Omental fat pad (tissue), 4 donors: ENCODE results near the gene SRM. TPM values are rescaled to one million over a fixed set of nuclear protein-coding genes. Genes with fewer than 3 reads are reported as not detected.
A peak's percentile ranks its signal among the peaks of the same experiment; 100 is the strongest.

ENCODE experiments used
- ATAC-seq: fragments of 150-250 bp; one replicate; pipeline ENCODE4 v1.9.1; 2016; ENCODE audit warnings: mild to moderate bottlenecking, moderate library complexity; ENCODE audit not compliant: low FRiP score
- DNase-seq: peaks from one replicate; pipeline ENCODE4 v3.0.0-alpha.2; 2019; ENCODE audit warnings: low spot score
- total RNA-seq, 4 donors: library from RNA; depleted of rRNA; stranded (reverse); fragments of >200 nt; gene quantifications; one replicate each; pipeline ENCODE4 v1.1.0, GENCODE V29; 2016
- TF ChIP-seq, protein P1 (sequence below), 3 donors: fragments of 450-650 bp; IDR thresholded peaks; one replicate each; pipeline ENCODE4 v1.5.1; 2016 to 2017; ENCODE audit warnings: antibody characterized with exemption in 3 of 3, mild to moderate bottlenecking in 3 of 3, moderate library complexity in 2 of 3

The SRM gene
- total RNA-seq, 4 donors from 2014 or later, result 37.5 to 143 (median 53.8) TPM

DNA sequence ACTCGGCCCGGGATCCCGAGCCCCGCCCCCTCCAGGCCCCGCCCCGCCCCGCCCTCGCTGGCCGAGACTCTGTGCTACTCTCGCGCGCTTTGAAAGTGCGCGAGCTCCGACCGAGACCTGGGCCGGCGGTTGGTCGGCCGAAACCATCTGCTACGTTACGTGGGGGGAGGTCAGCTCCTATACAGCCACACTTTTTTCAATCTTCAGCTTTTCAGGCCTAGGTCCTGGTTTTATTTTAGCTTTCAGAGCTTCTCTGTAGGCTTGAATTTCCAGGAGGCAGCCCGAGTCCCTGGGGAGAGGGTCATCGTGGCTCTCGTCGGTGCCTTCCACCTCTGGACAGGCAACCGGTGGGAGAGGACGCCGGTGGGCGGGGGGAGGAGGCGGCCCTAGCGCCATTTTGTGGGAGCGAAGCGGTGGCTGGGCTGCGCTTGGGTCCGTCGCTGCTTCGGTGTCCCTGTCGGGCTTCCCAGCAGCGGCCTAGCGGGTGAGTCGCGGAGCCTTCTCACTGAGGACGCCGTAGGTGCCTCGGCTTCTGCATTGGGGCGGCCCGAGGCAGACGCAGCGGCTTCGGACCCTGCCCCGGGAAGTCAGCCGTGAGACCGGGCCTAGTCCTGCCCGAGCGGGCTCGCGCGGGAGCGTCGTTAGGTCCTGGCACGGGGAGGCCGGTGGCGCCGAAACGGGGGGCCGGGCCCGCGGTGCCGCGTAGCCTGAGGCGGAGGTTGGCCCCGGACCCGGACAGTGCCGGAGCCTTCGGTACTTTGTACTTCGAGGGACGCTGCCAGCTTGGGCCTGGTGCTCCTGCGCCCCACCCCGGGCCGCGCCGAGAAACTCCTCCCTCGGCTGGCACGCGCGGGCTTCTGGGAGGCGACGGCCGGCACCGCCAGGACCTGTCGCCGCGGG, 47.3 kb downstream of the SRM start, which contains the start of gene TARDBP:
TSS of gene TARDBP (plus strand) at position 395 of the 900 bp plus-strand sequence. CDS start 1,074 bp downstream, outside the sequence.
- DNase-seq (peak; percentile 49), ATAC-seq (peak; percentile 97)
- TF ChIP-seq, protein P1, sequence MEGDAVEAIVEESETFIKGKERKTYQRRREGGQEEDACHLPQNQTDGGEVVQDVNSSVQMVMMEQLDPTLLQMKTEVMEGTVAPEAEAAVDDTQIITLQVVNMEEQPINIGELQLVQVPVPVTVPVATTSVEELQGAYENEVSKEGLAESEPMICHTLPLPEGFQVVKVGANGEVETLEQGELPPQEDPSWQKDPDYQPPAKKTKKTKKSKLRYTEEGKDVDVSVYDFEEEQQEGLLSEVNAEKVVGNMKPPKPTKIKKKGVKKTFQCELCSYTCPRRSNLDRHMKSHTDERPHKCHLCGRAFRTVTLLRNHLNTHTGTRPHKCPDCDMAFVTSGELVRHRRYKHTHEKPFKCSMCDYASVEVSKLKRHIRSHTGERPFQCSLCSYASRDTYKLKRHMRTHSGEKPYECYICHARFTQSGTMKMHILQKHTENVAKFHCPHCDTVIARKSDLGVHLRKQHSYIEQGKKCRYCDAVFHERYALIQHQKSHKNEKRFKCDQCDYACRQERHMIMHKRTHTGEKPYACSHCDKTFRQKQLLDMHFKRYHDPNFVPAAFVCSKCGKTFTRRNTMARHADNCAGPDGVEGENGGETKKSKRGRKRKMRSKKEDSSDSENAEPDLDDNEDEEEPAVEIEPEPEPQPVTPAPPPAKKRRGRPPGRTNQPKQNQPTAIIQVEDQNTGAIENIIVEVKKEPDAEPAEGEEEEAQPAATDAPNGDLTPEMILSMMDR (IDR thresholded peaks at IDR 0.05), result no peak

Other genes starting within 250 kb of the SRM start
- gene TARDBP, start 47.4 kb downstream of the SRM start, total RNA-seq, result 100 to 1,000 TPM in 2 of 4 donors, 10 to 100 TPM in 2; 73.8 to 188 (median 124) TPM
- under 1 TPM in 1 of 4 donors, not detected in 3; 0.19 TPM for gene MASP2, start 12.8 kb downstream of the SRM start, total RNA-seq
- 10 to 100 TPM; 39.7 to 65.4 (median 56.9) TPM for gene EXOSC10, start 39.9 kb upstream of the SRM start, total RNA-seq
- 10 to 100 TPM; 11.0 to 38.7 (median 16.9) TPM for gene ANGPTL7, start 129.3 kb upstream of the SRM start, total RNA-seq
- 10 to 100 TPM; 38.0 to 48.2 (median 43.6) TPM for gene MTOR, start 202.5 kb upstream of the SRM start, total RNA-seq
- gene UBIAD1, start 213.2 kb upstream of the SRM start, total RNA-seq, result 10 to 100 TPM in 3 of 4 donors, 1 to 10 TPM in 1; 9.3 to 28.2 (median 12.2) TPM